Measurements from ENCODE around the gene ULK2. TPM values are rescaled to one million over a fixed set of nuclear protein-coding genes. Genes with fewer than 3 reads are reported as not detected.
"Not testable (repeated sequence)": the region's sequence is repeated elsewhere in the genome, so short reads cannot be mapped to it uniquely, and the experiment has no call there.

ULK2 gene
- total RNA-seq, 1 experiment from 2014 or later, result 5.1 TPM

DNA sequence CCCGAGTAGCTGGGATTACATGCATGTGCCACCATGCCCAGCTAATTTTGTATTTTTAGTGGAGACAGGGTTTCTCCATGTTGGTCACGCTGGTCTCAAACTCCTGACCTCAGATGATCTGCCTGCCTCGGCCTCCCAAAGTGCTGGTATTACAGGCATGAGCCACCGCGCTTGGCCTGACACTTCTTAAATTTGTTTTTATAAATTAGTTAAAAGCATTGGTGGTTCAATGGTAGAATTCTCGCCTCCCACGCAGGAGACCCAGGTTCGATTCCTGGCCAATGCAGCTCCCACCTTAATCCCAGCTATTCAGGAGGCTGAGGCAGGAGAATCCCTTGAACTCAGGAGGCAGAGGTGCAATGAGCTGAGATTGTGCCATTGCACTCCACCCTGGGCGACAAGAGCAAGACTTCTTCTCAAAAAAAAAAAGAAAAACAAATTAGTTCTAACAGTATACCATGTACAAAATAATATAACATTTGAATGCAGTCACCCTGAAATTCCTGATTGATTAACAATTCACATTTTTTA lies 7.0 kb downstream of the ULK2 start:
- CTCF ChIA-PET, result interaction anchor here (0.6 kb wide), 1 partner anchor 287 kb away, joined by 3 read pairs; no protein-coding TSS in a partner anchor
- peak; percentile 32 for ATAC-seq
- H3K27ac Mint-ChIP-seq; H3K27me3 Mint-ChIP-seq (ENCODE audit: low read depth); DNase-seq (ENCODE audit: low spot score); POLR2A ChIA-PET; H3K36me3 Mint-ChIP-seq; H3K4me1 Mint-ChIP-seq; H3K4me3 Mint-ChIP-seq; H3K9me3 Mint-ChIP-seq: not testable (repeated sequence)

DNA sequence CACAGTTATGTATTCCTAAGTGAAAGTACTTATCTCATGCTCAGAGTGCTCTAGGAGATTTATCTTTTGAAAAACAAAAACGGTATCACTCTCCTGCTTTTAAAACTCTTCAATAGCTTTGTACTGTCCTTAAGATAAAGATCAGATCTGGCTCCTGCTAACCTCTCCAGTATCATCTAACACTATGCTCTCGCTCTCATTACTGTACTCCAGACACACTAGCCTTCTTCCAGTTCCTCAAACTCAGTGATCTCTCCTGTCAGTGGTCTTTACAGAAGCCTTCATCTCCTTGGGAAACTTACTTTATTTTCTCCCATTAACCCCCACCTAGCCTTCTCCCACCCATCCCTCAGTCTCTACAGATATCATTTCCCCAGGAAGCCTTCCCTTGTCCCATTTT lies 10.1 kb downstream of the ULK2 start:
- TF ChIP-seq SOX15 (CRISPR knock-in tag; IDR thresholded peaks at IDR 0.05), result no peak
- TF ChIP-seq, protein P1, sequence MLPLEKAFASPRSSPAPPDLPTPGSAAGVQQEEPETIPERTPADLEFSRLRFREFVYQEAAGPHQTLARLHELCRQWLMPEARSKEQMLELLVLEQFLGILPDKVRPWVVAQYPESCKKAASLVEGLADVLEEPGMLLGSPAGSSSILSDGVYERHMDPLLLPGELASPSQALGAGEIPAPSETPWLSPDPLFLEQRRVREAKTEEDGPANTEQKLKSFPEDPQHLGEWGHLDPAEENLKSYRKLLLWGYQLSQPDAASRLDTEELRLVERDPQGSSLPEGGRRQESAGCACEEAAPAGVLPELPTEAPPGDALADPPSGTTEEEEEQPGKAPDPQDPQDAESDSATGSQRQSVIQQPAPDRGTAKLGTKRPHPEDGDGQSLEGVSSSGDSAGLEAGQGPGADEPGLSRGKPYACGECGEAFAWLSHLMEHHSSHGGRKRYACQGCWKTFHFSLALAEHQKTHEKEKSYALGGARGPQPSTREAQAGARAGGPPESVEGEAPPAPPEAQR (CRISPR knock-in tag; IDR thresholded peaks at IDR 0.05), result no peak
- no peak for TF ChIP-seq MXD4 (CRISPR knock-in tag; IDR thresholded peaks at IDR 0.05; ENCODE audit: borderline replicate concordance)
- TF ChIP-seq GABPB1 (CRISPR knock-in tag; IDR thresholded peaks at IDR 0.05), result no peak
- TF ChIP-seq, protein P2, sequence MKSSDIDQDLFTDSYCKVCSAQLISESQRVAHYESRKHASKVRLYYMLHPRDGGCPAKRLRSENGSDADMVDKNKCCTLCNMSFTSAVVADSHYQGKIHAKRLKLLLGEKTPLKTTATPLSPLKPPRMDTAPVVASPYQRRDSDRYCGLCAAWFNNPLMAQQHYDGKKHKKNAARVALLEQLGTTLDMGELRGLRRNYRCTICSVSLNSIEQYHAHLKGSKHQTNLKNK (CRISPR knock-in tag; IDR thresholded peaks at IDR 0.05), result no peak
- no peak for TF ChIP-seq NFYB (CRISPR knock-in tag; conservative IDR thresholded peaks at IDR 0.05; ENCODE audit: low read depth)
- TF ChIP-seq, protein P3, sequence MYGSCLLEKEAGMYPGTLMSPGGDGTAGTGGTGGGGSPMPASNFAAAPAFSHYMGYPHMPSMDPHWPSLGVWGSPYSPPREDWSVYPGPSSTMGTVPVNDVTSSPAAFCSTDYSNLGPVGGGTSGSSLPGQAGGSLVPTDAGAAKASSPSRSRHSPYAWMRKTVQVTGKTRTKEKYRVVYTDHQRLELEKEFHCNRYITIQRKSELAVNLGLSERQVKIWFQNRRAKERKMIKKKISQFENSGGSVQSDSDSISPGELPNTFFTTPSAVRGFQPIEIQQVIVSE (CRISPR knock-in tag; IDR thresholded peaks at IDR 0.05; ENCODE audit: borderline replicate concordance), result no peak
- TF ChIP-seq ZNF121 (CRISPR knock-in tag; IDR thresholded peaks at IDR 0.05), result no peak
- no peak for TF ChIP-seq HMGA2 (CRISPR knock-in tag; IDR thresholded peaks at IDR 0.05)
- TF ChIP-seq CREM (CRISPR knock-in tag; IDR thresholded peaks at IDR 0.05), result no peak
- TF ChIP-seq FOXP1 (CRISPR knock-in tag; IDR thresholded peaks at IDR 0.05; ENCODE audit: borderline replicate concordance), result no peak
- TF ChIP-seq, protein P4, sequence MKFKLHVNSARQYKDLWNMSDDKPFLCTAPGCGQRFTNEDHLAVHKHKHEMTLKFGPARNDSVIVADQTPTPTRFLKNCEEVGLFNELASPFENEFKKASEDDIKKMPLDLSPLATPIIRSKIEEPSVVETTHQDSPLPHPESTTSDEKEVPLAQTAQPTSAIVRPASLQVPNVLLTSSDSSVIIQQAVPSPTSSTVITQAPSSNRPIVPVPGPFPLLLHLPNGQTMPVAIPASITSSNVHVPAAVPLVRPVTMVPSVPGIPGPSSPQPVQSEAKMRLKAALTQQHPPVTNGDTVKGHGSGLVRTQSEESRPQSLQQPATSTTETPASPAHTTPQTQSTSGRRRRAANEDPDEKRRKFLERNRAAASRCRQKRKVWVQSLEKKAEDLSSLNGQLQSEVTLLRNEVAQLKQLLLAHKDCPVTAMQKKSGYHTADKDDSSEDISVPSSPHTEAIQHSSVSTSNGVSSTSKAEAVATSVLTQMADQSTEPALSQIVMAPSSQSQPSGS (CRISPR knock-in tag; IDR thresholded peaks at IDR 0.05; ENCODE audit: borderline replicate concordance, low read depth), result no peak
- TF ChIP-seq, protein P5, sequence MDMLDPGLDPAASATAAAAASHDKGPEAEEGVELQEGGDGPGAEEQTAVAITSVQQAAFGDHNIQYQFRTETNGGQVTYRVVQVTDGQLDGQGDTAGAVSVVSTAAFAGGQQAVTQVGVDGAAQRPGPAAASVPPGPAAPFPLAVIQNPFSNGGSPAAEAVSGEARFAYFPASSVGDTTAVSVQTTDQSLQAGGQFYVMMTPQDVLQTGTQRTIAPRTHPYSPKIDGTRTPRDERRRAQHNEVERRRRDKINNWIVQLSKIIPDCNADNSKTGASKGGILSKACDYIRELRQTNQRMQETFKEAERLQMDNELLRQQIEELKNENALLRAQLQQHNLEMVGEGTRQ (CRISPR knock-in tag; IDR thresholded peaks at IDR 0.05), result no peak
- no peak for TF ChIP-seq CREB1 (CRISPR knock-in tag; IDR thresholded peaks at IDR 0.05)
- TF ChIP-seq ZNF416 (CRISPR knock-in tag; IDR thresholded peaks at IDR 0.05), result no peak
- TF ChIP-seq FOXK1 (CRISPR knock-in tag; IDR thresholded peaks at IDR 0.05), result no peak
- no peak for TF ChIP-seq SP1 (CRISPR knock-in tag; conservative IDR thresholded peaks at IDR 0.05)
- no peak for TF ChIP-seq JAZF1 (CRISPR knock-in tag; IDR thresholded peaks at IDR 0.05)
- TF ChIP-seq, protein P6, sequence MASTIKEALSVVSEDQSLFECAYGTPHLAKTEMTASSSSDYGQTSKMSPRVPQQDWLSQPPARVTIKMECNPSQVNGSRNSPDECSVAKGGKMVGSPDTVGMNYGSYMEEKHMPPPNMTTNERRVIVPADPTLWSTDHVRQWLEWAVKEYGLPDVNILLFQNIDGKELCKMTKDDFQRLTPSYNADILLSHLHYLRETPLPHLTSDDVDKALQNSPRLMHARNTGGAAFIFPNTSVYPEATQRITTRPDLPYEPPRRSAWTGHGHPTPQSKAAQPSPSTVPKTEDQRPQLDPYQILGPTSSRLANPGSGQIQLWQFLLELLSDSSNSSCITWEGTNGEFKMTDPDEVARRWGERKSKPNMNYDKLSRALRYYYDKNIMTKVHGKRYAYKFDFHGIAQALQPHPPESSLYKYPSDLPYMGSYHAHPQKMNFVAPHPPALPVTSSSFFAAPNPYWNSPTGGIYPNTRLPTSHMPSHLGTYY (CRISPR knock-in tag; IDR thresholded peaks at IDR 0.05), result no peak
- H3K36me3 Mint-ChIP-seq, result no peaks in the 10 kb centered on the region
- no peaks in the 10 kb centered on the region for H3K9me3 Mint-ChIP-seq
- ATAC-seq, result no peak
- H3K4me3 Mint-ChIP-seq, result no peak overlapping the region
- no peak overlapping the region for H3K27ac Mint-ChIP-seq
- no peak for DNase-seq (ENCODE audit: low spot score)
- CTCF ChIA-PET, result no interaction called here
- no peaks in the 10 kb centered on the region for H3K27me3 Mint-ChIP-seq (ENCODE audit: low read depth)
- POLR2A ChIA-PET, result no interaction called here
- no peaks in the 10 kb centered on the region for H3K4me1 Mint-ChIP-seq
